ENCODE measurements around the gene KREMEN2.

GRCh38 chr16:2934450-2934849 is 29.6 kb upstream of the KREMEN2 start:
- TF ChIP-seq EP300 (IDR thresholded peaks at IDR 0.05) (no peak), POLR2A (IDR thresholded peaks at IDR 0.05) (no peak)

Data from ovary (tissue), 1 donor.